ENCODE results near the gene MUC6. TPM values are rescaled to one million over a fixed set of nuclear protein-coding genes. Genes with fewer than 3 reads are reported as not detected.

The MUC6 gene
- total and polyA plus RNA-seq, 2 of the 8 experiments (the other 6 are each of a cell fraction or from before 2014, with no cell fraction given), result not detected

DNA sequence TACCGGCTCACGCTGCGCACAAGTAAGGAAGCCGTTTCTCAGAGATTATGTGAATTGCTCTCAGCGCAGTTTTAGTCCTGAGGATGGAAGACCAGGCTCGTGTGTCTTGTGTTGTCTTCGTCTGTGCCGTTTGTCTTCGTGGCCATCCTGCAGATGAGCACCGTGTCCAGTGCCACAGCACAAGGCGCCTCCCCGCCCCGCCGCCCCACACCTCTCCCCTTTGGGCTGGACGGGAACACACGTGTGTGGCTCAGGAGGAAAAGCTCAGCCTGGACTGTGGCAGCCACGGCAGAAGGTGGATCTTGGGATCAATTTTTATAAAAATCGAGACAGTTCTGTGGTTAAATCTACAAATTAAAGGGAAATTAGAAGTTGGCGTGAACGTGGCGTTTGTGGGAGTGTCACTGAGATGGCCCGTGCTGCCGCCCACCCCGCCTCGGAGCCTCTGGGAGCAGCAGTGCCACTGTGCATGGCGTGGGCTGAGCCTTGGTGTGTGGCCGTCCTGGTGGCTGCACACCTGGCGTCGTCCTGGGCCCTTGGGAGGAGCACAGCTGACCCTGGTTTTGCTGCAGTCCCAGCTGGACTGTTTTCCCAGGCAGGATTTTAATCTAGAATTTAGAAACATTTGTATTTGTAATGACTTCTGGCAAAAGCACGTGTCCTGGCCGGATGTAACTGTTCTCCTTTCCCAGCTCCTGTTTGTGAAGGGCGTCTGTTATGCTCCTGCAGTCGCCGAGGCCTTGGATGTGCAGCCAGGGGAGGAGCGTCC, 25.8 kb downstream of the MUC6 start:
- Histone ChIP-seq H3K36me3 (ENCODE audit: control insufficient read depth in 2 of 4, insufficient read depth in 4 of 4, low read length in 3 of 4) (peaks cover 13 to 27% (median 25%) of the 10 kb centered on the region in 4 experiments), H3K4ac (replicated peaks; ENCODE audit: insufficient read length, low read depth, low read length) (no peak overlapping the region), H3K4me2 (ENCODE audit: insufficient read depth in 1 of 2, low read depth in 2 of 2, low read length in 2 of 2) (no peak overlapping the region), H2AK5ac (ENCODE audit: low read depth, low read length) (no peak overlapping the region), H3K4me1 (replicated peaks in 1 of 4; ENCODE audit: control insufficient read depth in 3 of 4, insufficient read depth in 4 of 4, low read length in 3 of 4) (no peaks in the 10 kb centered on the region), H3K9me3 (ENCODE audit: insufficient read depth in 2 of 2, low read depth in 1 of 2, low read length in 1 of 2) (peaks cover 0 to 2% of the 10 kb centered on the region in 2 experiments; a peak in 1 of 4 replicates), H2BK5ac (ENCODE audit: low read depth, low read length) (no peak overlapping the region), H2BK120ac (replicated peaks; ENCODE audit: low read depth, low read length) (no peak overlapping the region), H3K27me3 (replicated peaks in 1 of 4; ENCODE audit: control insufficient read depth in 3 of 4, extremely low read depth in 1 of 4, insufficient read depth in 3 of 4, low read length in 3 of 4) (no peaks in the 10 kb centered on the region; a peak in 1 of 7 replicates), H4K5ac (ENCODE audit: insufficient read length, low read depth, low read length) (no peak overlapping the region), H3K14ac (ENCODE audit: insufficient read length) (no peak overlapping the region), H2BK12ac (ENCODE audit: low read depth, low read length) (no peak overlapping the region), H2BK15ac (ENCODE audit: low read length) (no peak overlapping the region), H3K79me1 (ENCODE audit: low read depth, low read length) (0 out of 2 replicates have a peak, but pooled peaks cover 2% of the 10 kb centered on the region), H3K23me2 (ENCODE audit: low read depth, low read length) (no peaks in the 10 kb centered on the region), H4K8ac (ENCODE audit: extremely low read depth, insufficient read depth, low read length) (no peak overlapping the region), H3K9ac (replicated peaks in 1 of 4; ENCODE audit: extremely low read depth in 1 of 4, low read depth in 3 of 4, low read length in 3 of 4) (no peak overlapping the region), H3K23ac (ENCODE audit: insufficient read length) (no peak overlapping the region), H4K20me1 (replicated peaks in 1 of 2; ENCODE audit: control insufficient read depth in 1 of 2, insufficient read depth in 2 of 2, low read length in 2 of 2) (peaks cover 3 to 8% of the 10 kb centered on the region in 2 experiments), H3K27ac (ENCODE audit: low read depth, low read length) (no peak overlapping the region), H2BK20ac (ENCODE audit: low read length) (no peak overlapping the region), H3K56ac (replicated peaks; ENCODE audit: insufficient read length, low read depth, low read length) (no peak overlapping the region), H3K4me3 (ENCODE audit: extremely low read depth in 1 of 4, insufficient read depth in 2 of 4, low read depth in 3 of 4, low read length in 4 of 4) (no peak overlapping the region), H3K79me2 (ENCODE audit: control insufficient read depth in 1 of 2, insufficient read depth in 2 of 2, low read length in 2 of 2) (no peaks in the 10 kb centered on the region), H4K91ac (replicated peaks; ENCODE audit: insufficient read length, low read length) (no peak overlapping the region), H3K18ac (ENCODE audit: extremely low read depth, low read length) (no peak overlapping the region), H2AFZ (ENCODE audit: low read length) (no peak overlapping the region)
- FAIRE-seq (no peak), DNase-seq (ENCODE audit: low read depth in 1 of 2, low spot score in 2 of 2) (no peak)
- ChIA-PET POLR2A (ENCODE audit: partially characterized antibody) (interaction anchor here (1.4 kb wide), 1 partner anchor 19 kb away, joined by 3 read pairs; no protein-coding TSS in a partner anchor), CTCF (ENCODE audit: partially characterized antibody) (interaction anchor here (0.9 to 1.0 kb wide), 2 partner anchors 9 to 116 kb away, joined by 3 to 4 read pairs; no protein-coding TSS in a partner anchor)
- WGBS, 2 experiments (ENCODE audit: extremely low coverage in 1 of 2, insufficient coverage in 1 of 2, insufficient read length in 1 of 2, insufficient replicate concordance in 2 of 2, low coverage in 1 of 2, low lambda C conversion rate in 2 of 2, missing lambda C conversion rate in 1 of 2), result 92% methylated on average over 32 of the region's 35 CpGs; no CpG with 5 or more reads in 1 of the 2 experiments
- TF ChIP-seq CEBPB (IDR thresholded peaks at IDR 0.05; ENCODE audit: low read depth, low read length), result no peak
- TF ChIP-seq RXRA (IDR thresholded peaks at IDR 0.05; ENCODE audit: insufficient read depth, low read depth, low read length), result no peak
- TF ChIP-seq KDM1A (IDR thresholded peaks at IDR 0.05; ENCODE audit: borderline replicate concordance, low read length), result no peak
- TF ChIP-seq NANOG (IDR thresholded peaks at IDR 0.05; ENCODE audit: insufficient read depth, low read depth, low read length, poor library complexity, severe bottlenecking), result no peak
- no peak for TF ChIP-seq BRCA1 (IDR thresholded peaks at IDR 0.05; ENCODE audit: low read depth, low read length)
- TF ChIP-seq RBBP5 (IDR thresholded peaks at IDR 0.05; ENCODE audit: borderline replicate concordance, low read depth, low read length), result no peak

Data from H1 (cell line).